ENCODE results near the gene OR4D1. TPM values are rescaled to one million over a fixed set of nuclear protein-coding genes. Genes with fewer than 3 reads are reported as not detected.

The OR4D1 gene
- total and polyA plus RNA-seq, 2 donors (not counting 1 experiment from before 2014, with no cell fraction given), result 0.01 TPM; not detected in 1

- H3K4me3 Mint-ChIP-seq, result no peak overlapping the region
- WGBS (ENCODE audit: insufficient coverage), result no CpG with 5 or more reads among the region's 1 CpG
- no peak overlapping the region for H3K27ac Mint-ChIP-seq
- H4K20me1 ChIP-seq (ENCODE audit: control insufficient read depth, insufficient read depth, low read length, poor library complexity, severe bottlenecking), result no peaks in the 10 kb centered on the region
- DNase-seq (no peak), ATAC-seq (ENCODE audit: low read depth) (no peak)
- peaks cover 23% of the 10 kb centered on the region for H3K9me3 Mint-ChIP-seq (ENCODE audit: insufficient read depth)
- no peak overlapping the region for H3K9ac ChIP-seq (ENCODE audit: low read length)
- TF ChIP-seq EZH2 (IDR thresholded peaks at IDR 0.05; ENCODE audit: borderline replicate concordance, insufficient read depth, low read depth, low read length, poor library complexity, severe bottlenecking), result no peak
- TF ChIP-seq, protein P1, sequence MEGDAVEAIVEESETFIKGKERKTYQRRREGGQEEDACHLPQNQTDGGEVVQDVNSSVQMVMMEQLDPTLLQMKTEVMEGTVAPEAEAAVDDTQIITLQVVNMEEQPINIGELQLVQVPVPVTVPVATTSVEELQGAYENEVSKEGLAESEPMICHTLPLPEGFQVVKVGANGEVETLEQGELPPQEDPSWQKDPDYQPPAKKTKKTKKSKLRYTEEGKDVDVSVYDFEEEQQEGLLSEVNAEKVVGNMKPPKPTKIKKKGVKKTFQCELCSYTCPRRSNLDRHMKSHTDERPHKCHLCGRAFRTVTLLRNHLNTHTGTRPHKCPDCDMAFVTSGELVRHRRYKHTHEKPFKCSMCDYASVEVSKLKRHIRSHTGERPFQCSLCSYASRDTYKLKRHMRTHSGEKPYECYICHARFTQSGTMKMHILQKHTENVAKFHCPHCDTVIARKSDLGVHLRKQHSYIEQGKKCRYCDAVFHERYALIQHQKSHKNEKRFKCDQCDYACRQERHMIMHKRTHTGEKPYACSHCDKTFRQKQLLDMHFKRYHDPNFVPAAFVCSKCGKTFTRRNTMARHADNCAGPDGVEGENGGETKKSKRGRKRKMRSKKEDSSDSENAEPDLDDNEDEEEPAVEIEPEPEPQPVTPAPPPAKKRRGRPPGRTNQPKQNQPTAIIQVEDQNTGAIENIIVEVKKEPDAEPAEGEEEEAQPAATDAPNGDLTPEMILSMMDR (IDR thresholded peaks at IDR 0.05), result no peak
- H3K4me1 ChIP-seq (ENCODE audit: control insufficient read depth in 2 of 2, insufficient read depth in 2 of 2, low read length in 2 of 2), result no peaks in the 10 kb centered on the region
- H3K27me3 ChIP-seq (replicated peaks in 1 of 4; ENCODE audit: control extremely low read depth in 1 of 4, control insufficient read depth in 3 of 4, insufficient read depth in 4 of 4, low read length in 3 of 4), result peaks cover 0 to 9% (median 3%) of the 10 kb centered on the region in 4 experiments
- H3K9me3 ChIP-seq (ENCODE audit: control extremely low read depth in 1 of 3, control insufficient read depth in 2 of 3, insufficient read depth in 1 of 3, low read length in 2 of 3), result peaks cover 5 to 28% (median 17%) of the 10 kb centered on the region in 3 donors
- H3K4me3 ChIP-seq (ENCODE audit: control extremely low read depth in 1 of 5, extremely low read depth in 1 of 5, insufficient read depth in 1 of 5, low read depth in 2 of 5, low read length in 4 of 5), result no peak overlapping the region
- no peak overlapping the region for H3K4me2 ChIP-seq (replicated peaks; ENCODE audit: low read depth, low read length, poor library complexity, severe bottlenecking)
- no peaks in the 10 kb centered on the region for H3K4me1 Mint-ChIP-seq
- intact Hi-C loops (cut with micrococcal nuclease), result no loop called here
- CTCF ChIA-PET, result no interaction called here
- H3K79me2 ChIP-seq (ENCODE audit: control insufficient read depth, insufficient read depth, low read length), result no peaks in the 10 kb centered on the region
- H2AFZ ChIP-seq (ENCODE audit: insufficient read depth, low read depth, low read length, poor library complexity, severe bottlenecking), result no peak overlapping the region
- H3K36me3 ChIP-seq (replicated peaks in 1 of 2; ENCODE audit: control extremely low read depth in 1 of 2, control insufficient read depth in 1 of 2, extremely low read depth in 1 of 2, insufficient read depth in 2 of 2, low read length in 1 of 2), result no peaks in the 10 kb centered on the region
- POLR2A ChIA-PET, result no interaction called here
- peaks cover 52% of the 10 kb centered on the region for H3K27me3 Mint-ChIP-seq
- no peak overlapping the region for H3K27ac ChIP-seq (ENCODE audit: low read length in 2 of 2)
Measured at GRCh38 chr17:58144801-58145200, 3.4 kb upstream of the OR4D1 start.

GRCh38 chr17:58148609-58149008 is 425 bp downstream of the OR4D1 start:
- H3K36me3 ChIP-seq (replicated peaks in 1 of 2; ENCODE audit: control extremely low read depth in 1 of 2, control insufficient read depth in 1 of 2, extremely low read depth in 1 of 2, insufficient read depth in 2 of 2, low read length in 1 of 2), result no peaks in the 10 kb centered on the region
- 93% methylated on average over 2 of the region's 3 CpGs for WGBS (ENCODE audit: insufficient coverage)

More at GRCh38 chr17:58148609-58149008, 425 bp downstream of the OR4D1 start:
- no peak overlapping the region for H3K4me2 ChIP-seq (replicated peaks; ENCODE audit: low read depth, low read length, poor library complexity, severe bottlenecking)
- Mint-ChIP-seq H3K4me3 (no peak overlapping the region), H3K27ac (no peak overlapping the region), H3K9me3 (ENCODE audit: insufficient read depth) (peaks cover 23% of the 10 kb centered on the region), H3K27me3 (peaks cover 46% of the 10 kb centered on the region), H3K4me1 (peaks cover 12% of the 10 kb centered on the region)
- ChIA-PET POLR2A (no interaction called here), CTCF (no interaction called here)
- TF ChIP-seq EZH2 (IDR thresholded peaks at IDR 0.05; ENCODE audit: borderline replicate concordance, insufficient read depth, low read depth, low read length, poor library complexity, severe bottlenecking), result no peak
- TF ChIP-seq, protein P1 (IDR thresholded peaks at IDR 0.05), result no peak
- no peak overlapping the region for H3K27ac ChIP-seq (ENCODE audit: low read length in 2 of 2)
- no peak for ATAC-seq (ENCODE audit: low read depth)
- peaks cover 5 to 27% (median 17%) of the 10 kb centered on the region in 3 donors for H3K9me3 ChIP-seq (ENCODE audit: control extremely low read depth in 1 of 3, control insufficient read depth in 2 of 3, insufficient read depth in 1 of 3, low read length in 2 of 3)
- H2AFZ ChIP-seq (ENCODE audit: insufficient read depth, low read depth, low read length, poor library complexity, severe bottlenecking), result no peak overlapping the region
- H3K27me3 ChIP-seq (replicated peaks in 1 of 4; ENCODE audit: control extremely low read depth in 1 of 4, control insufficient read depth in 3 of 4, insufficient read depth in 4 of 4, low read length in 3 of 4), result peaks cover 0 to 6% (median 2%) of the 10 kb centered on the region in 4 experiments
- no peaks in the 10 kb centered on the region for H3K79me2 ChIP-seq (ENCODE audit: control insufficient read depth, insufficient read depth, low read length)
- peaks cover 7 to 10% of the 10 kb centered on the region in 2 donors for H3K4me1 ChIP-seq (ENCODE audit: control insufficient read depth in 2 of 2, insufficient read depth in 2 of 2, low read length in 2 of 2)
- intact Hi-C loops (cut with micrococcal nuclease), result no loop called here
- H3K9ac ChIP-seq (ENCODE audit: low read length), result no peak overlapping the region
- DNase-seq, result no peak
- H4K20me1 ChIP-seq (ENCODE audit: control insufficient read depth, insufficient read depth, low read length, poor library complexity, severe bottlenecking), result no peaks in the 10 kb centered on the region
- no peak overlapping the region for H3K4me3 ChIP-seq (ENCODE audit: control extremely low read depth in 1 of 5, extremely low read depth in 1 of 5, insufficient read depth in 1 of 5, low read depth in 2 of 5, low read length in 4 of 5)

Data from B cell (primary cell).